ENCODE results near the gene CXXC4. TPM values are rescaled to one million over a fixed set of nuclear protein-coding genes. Genes with fewer than 3 reads are reported as not detected.
A peak's percentile ranks its signal among the peaks of the same experiment; 100 is the strongest.

CXXC4 gene
- total RNA-seq (2022) (not detected in 2 replicates), Bru-seq, nascent RNA (percentile 15 among the genes with signal in this experiment), BruChase-seq, experiment 1, labeled RNA remaining after a 6-hour chase (percentile 4 among the genes with signal in this experiment), BruChase-seq, experiment 2, labeled RNA remaining after a 2-hour chase (percentile 13 among the genes with signal in this experiment)
- long read RNA-seq: 0 reads

DNA sequence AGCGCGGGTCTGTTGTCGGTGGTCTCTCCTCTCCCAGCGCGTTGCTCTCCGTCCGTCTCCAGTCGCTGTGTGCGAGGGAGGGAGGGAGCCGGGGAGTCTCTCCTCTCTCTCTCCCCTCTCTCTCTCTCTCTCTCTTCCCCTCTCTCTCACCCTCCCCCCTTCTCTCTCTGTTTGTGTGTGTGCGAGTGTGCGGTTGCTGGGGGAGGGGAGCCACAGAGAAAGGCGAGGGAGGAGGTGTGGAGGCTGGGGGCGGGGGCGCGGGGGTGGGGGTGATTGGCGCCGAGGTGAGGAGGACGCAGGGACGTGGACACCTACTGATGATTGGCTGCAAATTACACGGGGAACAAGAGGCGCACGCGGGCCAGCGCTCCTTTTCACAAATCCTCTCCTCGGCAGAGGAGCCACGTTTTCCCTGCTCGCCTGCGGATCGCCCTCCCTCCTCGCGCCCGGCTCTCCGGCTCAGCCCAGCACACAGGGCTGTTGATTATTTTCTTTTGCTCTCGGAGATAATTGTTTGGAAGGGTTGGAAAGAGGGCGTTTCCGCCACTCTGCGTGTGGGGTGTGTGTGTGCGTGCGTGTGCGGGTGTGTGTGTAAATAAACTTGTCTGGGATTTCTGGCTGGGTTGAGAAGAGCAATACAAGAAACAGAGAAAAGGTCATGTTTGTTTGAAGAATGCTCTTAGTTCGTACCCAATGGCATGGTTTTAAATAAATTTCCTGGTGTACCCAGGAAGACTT is at the start of gene CXXC4:
Gene CXXC4, minus strand, starts transcription at position 73 of the 738 bp plus-strand sequence. CDS start 3,092 bp downstream, outside the sequence.
- TF ChIP-seq, protein P1, sequence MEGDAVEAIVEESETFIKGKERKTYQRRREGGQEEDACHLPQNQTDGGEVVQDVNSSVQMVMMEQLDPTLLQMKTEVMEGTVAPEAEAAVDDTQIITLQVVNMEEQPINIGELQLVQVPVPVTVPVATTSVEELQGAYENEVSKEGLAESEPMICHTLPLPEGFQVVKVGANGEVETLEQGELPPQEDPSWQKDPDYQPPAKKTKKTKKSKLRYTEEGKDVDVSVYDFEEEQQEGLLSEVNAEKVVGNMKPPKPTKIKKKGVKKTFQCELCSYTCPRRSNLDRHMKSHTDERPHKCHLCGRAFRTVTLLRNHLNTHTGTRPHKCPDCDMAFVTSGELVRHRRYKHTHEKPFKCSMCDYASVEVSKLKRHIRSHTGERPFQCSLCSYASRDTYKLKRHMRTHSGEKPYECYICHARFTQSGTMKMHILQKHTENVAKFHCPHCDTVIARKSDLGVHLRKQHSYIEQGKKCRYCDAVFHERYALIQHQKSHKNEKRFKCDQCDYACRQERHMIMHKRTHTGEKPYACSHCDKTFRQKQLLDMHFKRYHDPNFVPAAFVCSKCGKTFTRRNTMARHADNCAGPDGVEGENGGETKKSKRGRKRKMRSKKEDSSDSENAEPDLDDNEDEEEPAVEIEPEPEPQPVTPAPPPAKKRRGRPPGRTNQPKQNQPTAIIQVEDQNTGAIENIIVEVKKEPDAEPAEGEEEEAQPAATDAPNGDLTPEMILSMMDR (IDR thresholded peaks at IDR 0.05; ENCODE audit: unreplicated experiment): no peak
- DNase-seq (ENCODE audit: unreplicated experiment): peak; percentile 48
- ChIA-PET CTCF (no interaction called here), POLR2A (no interaction called here)
- no peaks in the 10 kb centered on the region for H3K27me3 Mint-ChIP-seq (ENCODE audit: insufficient read depth, unreplicated experiment)
- H3K4me3 Mint-ChIP-seq (ENCODE audit: unreplicated experiment): peak within 1 kb of the TSS; percentile 88
- H3K36me3 Mint-ChIP-seq (ENCODE audit: insufficient read depth, unreplicated experiment): no peaks in the 10 kb centered on the region
- intact Hi-C loops (cut with micrococcal nuclease): no loop called here
- peak within 1 kb of the TSS; percentile 82 for H3K27ac Mint-ChIP-seq (ENCODE audit: low read depth, unreplicated experiment)
- no TSS peak for BruUV-seq (replicated peaks)
- peaks cover 21% of the 10 kb centered on the region for H3K4me1 Mint-ChIP-seq (ENCODE audit: insufficient read depth, unreplicated experiment)
- no peaks in the 10 kb centered on the region for H3K9me3 Mint-ChIP-seq (ENCODE audit: unreplicated experiment)

DNA sequence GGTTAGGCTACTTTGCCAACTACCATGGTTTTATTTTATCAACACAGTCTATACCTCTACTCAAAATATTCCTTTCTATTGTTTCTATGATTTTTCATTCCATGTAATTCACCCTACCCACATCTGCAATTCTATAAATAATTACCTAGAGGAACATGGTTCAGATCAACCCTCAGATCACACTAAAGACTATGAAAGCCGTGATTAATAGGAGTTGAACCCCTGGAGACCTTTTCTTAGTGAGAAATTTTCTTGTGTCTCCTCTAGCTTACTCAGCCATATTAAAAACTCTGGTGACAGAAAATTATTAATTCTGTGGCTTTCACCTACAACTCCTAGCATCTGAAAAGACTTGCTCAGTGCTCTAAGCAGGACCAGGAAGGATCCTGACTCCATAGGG is 38.5 kb upstream of the CXXC4 start:
- ChIA-PET POLR2A (interaction anchor here (0.6 kb wide), 1 partner anchor 458 kb away, joined by 3 read pairs; no protein-coding TSS in a partner anchor), CTCF (interaction anchor here (1.1 kb wide), 1 partner anchor 8 kb away, joined by 3 read pairs; no protein-coding TSS in a partner anchor)
- Mint-ChIP-seq H3K27ac (ENCODE audit: low read depth, unreplicated experiment) (no peak overlapping the region), H3K4me3 (ENCODE audit: unreplicated experiment) (no peak overlapping the region), H3K9me3 (ENCODE audit: unreplicated experiment) (no peaks in the 10 kb centered on the region), H3K36me3 (ENCODE audit: insufficient read depth, unreplicated experiment) (no peaks in the 10 kb centered on the region), H3K27me3 (ENCODE audit: insufficient read depth, unreplicated experiment) (no peaks in the 10 kb centered on the region), H3K4me1 (ENCODE audit: insufficient read depth, unreplicated experiment) (no peaks in the 10 kb centered on the region)
- BruUV-seq (replicated peaks): no TSS peak
- intact Hi-C loops (cut with micrococcal nuclease): no loop called here
- TF ChIP-seq, protein P1 (IDR thresholded peaks at IDR 0.05; ENCODE audit: unreplicated experiment): no peak
- no peak for DNase-seq (ENCODE audit: unreplicated experiment)

DNA sequence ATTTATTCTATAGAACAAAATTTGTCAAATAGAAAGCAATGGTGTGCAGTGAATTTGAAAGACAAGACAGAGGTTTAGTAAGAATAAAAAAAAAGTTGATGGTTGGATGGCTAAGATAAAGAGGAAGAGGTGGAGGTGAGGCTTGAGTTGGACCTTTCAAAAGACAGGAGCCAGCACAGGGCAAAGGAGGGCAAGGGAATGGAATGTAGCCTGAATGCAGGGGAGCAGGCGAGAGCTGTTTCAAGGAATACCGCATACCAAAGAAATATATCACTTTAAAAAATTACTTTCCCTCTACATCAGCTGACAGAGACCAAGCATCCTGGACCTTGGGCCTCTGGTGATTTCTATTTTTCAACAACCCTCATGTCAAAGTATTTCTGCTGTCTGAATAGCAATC is 38.0 kb upstream of the CXXC4 start:
- ChIA-PET POLR2A (interaction anchor here (0.6 kb wide), 1 partner anchor 458 kb away, joined by 3 read pairs; no protein-coding TSS in a partner anchor), CTCF (interaction anchor here (0.7 to 1.1 kb wide), 2 partner anchors 9 to 247 kb away, joined by 3 to 4 read pairs; no protein-coding TSS in a partner anchor)
- intact Hi-C loops (cut with micrococcal nuclease): no loop called here
- Mint-ChIP-seq H3K27me3 (ENCODE audit: insufficient read depth, unreplicated experiment) (no peaks in the 10 kb centered on the region), H3K4me3 (ENCODE audit: unreplicated experiment) (no peak overlapping the region), H3K27ac (ENCODE audit: low read depth, unreplicated experiment) (no peak overlapping the region), H3K4me1 (ENCODE audit: insufficient read depth, unreplicated experiment) (no peaks in the 10 kb centered on the region), H3K36me3 (ENCODE audit: insufficient read depth, unreplicated experiment) (no peaks in the 10 kb centered on the region), H3K9me3 (ENCODE audit: unreplicated experiment) (no peaks in the 10 kb centered on the region)
- no peak for DNase-seq (ENCODE audit: unreplicated experiment)
- BruUV-seq (replicated peaks): no TSS peak
- TF ChIP-seq, protein P1 (IDR thresholded peaks at IDR 0.05; ENCODE audit: unreplicated experiment): no peak

DNA sequence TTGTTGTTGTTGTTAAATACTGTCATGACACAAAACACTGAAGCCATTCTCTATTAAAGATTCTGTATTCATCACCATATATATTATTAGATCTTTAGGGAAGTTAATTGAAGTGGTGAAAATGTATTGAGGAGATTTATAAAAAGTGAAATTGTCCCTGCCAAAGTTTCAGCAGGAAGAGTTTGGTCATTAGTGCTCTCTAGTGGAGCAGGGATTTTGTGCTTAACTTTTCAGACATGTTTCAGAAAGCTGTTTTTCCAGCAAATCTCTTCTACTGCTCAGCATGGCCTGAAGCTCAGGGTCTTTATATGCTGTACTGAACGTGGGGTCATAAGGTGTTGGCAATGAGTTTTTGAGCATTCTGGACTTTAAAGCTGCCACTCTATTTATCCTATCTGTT is 36.7 kb upstream of the CXXC4 start:
- no peaks in the 10 kb centered on the region for H3K4me1 Mint-ChIP-seq (ENCODE audit: insufficient read depth, unreplicated experiment)
- H3K9me3 Mint-ChIP-seq (ENCODE audit: unreplicated experiment): no peaks in the 10 kb centered on the region

More for the DNA sequence above, 36.7 kb upstream of the CXXC4 start:
- CTCF ChIA-PET: interaction anchor here (0.6 to 1.0 kb wide), 3 partner anchors 103 to 217 kb away, joined by 3 to 5 read pairs (median 4); no protein-coding TSS in a partner anchor
- intact Hi-C loops (cut with micrococcal nuclease): loop anchor here (1.0 kb wide), 1 partner anchor 466 kb away; no protein-coding TSS in a partner anchor
- Mint-ChIP-seq H3K27me3 (ENCODE audit: insufficient read depth, unreplicated experiment) (no peaks in the 10 kb centered on the region), H3K27ac (ENCODE audit: low read depth, unreplicated experiment) (no peak overlapping the region), H3K36me3 (ENCODE audit: insufficient read depth, unreplicated experiment) (no peaks in the 10 kb centered on the region), H3K4me3 (ENCODE audit: unreplicated experiment) (no peak overlapping the region)
- no TSS peak for BruUV-seq (replicated peaks)
- no peak for DNase-seq (ENCODE audit: unreplicated experiment)
- TF ChIP-seq, protein P1 (IDR thresholded peaks at IDR 0.05; ENCODE audit: unreplicated experiment): no peak
- POLR2A ChIA-PET: no interaction called here
